Middle frontal gyrus (tissue), 1 donor: ENCODE results near the gene COX8C.

Experiments
- DNase-seq: peaks from one replicate; pipeline ENCODE4 v3.0.0-alpha.2; 2015; ENCODE audit warnings: low spot score; ENCODE audit errors: extremely low spot score

COX8C gene

GRCh38 chr14:93346926-93347721 is at the start of gene COX8C:
Gene COX8C, plus strand, starts transcription at chr14:93347182. Its CDS starts 87 bp downstream, at chr14:93347269.
- no peak for DNase-seq

- DNase-seq: no peak
Measured at GRCh38 chr14:93299416-93299815, 47.6 kb upstream of the COX8C start.

- no peak for DNase-seq
Measured at GRCh38 chr14:93299866-93300265, 47.1 kb upstream of the COX8C start.

- DNase-seq: no peak
Measured at GRCh38 chr14:93301821-93302447, 45.0 kb upstream of the COX8C start.

- DNase-seq: no peak
Measured at GRCh38 chr14:93302688-93303581, 44.0 kb upstream of the COX8C start.

GRCh38 chr14:93303659-93304058 is 43.3 kb upstream of the COX8C start:
- no peak for DNase-seq

GRCh38 chr14:93304771-93305170 is 42.2 kb upstream of the COX8C start:
- DNase-seq: no peak

- no peak for DNase-seq
Measured at GRCh38 chr14:93305725-93306418, 41.1 kb upstream of the COX8C start.

GRCh38 chr14:93306812-93307211 is 40.2 kb upstream of the COX8C start:
- DNase-seq: no peak

- DNase-seq: no peak
Measured at GRCh38 chr14:93308686-93309345, 38.2 kb upstream of the COX8C start.

- no peak for DNase-seq
Measured at GRCh38 chr14:93309427-93309966, 37.5 kb upstream of the COX8C start.

GRCh38 chr14:93311082-93311481 is 35.9 kb upstream of the COX8C start:
- no peak for DNase-seq

GRCh38 chr14:93315575-93315974 is 31.4 kb upstream of the COX8C start:
- DNase-seq: no peak

GRCh38 chr14:93316716-93317115 is 30.3 kb upstream of the COX8C start:
- no peak for DNase-seq

GRCh38 chr14:93317210-93317874 is 29.6 kb upstream of the COX8C start:
- no peak for DNase-seq

- no peak for DNase-seq
Measured at GRCh38 chr14:93317875-93318807, 28.8 kb upstream of the COX8C start.

- no peak for DNase-seq
Measured at GRCh38 chr14:93318927-93319326, 28.1 kb upstream of the COX8C start.

GRCh38 chr14:93319494-93319893 is 27.5 kb upstream of the COX8C start:
- DNase-seq: no peak

- DNase-seq: no peak
Measured at GRCh38 chr14:93319958-93320357, 27.0 kb upstream of the COX8C start.
